ENCODE measurements around the gene PROSER2. TPM values are rescaled to one million over a fixed set of nuclear protein-coding genes. Genes with fewer than 3 reads are reported as not detected.

The PROSER2 gene
- total and polyA plus RNA-seq, 2 donors (not counting 3 experiments of a cell fraction or from before 2014, with no cell fraction given), result 5.9 to 22.6 TPM

GRCh38 chr10:11899067-11899876, 76.1 kb downstream of the PROSER2 start:
- H3K27me3 ChIP-seq (ENCODE audit: control insufficient read depth in 2 of 2, insufficient read depth in 2 of 2, low read length in 2 of 2), result peaks cover 3% of the 10 kb centered on the region in 2 experiments
- no peaks in the 10 kb centered on the region for H3K4me1 ChIP-seq (ENCODE audit: control insufficient read depth, extremely low read depth, insufficient read depth, low read length)
- H3K36me3 ChIP-seq (ENCODE audit: control insufficient read depth in 2 of 2, extremely low read depth in 1 of 2, insufficient read depth in 2 of 2, low read length in 2 of 2), result no peaks in the 10 kb centered on the region
- CTCF ChIA-PET, result no interaction called here
- POLR2A ChIA-PET, result no interaction called here
- no peak for TF ChIP-seq JUN (IDR thresholded peaks at IDR 0.05; ENCODE audit: borderline replicate concordance, insufficient read depth, insufficient read length, low read depth)
- TF ChIP-seq POLR2A (IDR thresholded peaks at IDR 0.05; ENCODE audit: low read depth, low read length), result no peak
- TF ChIP-seq EZH2 (IDR thresholded peaks at IDR 0.05; ENCODE audit: borderline replicate concordance, low read depth, low read length, severe bottlenecking), result no peak
- TF ChIP-seq GATA2 (IDR thresholded peaks at IDR 0.05; ENCODE audit: insufficient read depth, insufficient read length, low read depth, low read length), result no peak
- TF ChIP-seq MYC (IDR thresholded peaks at IDR 0.05; ENCODE audit: low read depth, low read length), result no peak
- TF ChIP-seq, protein P1, sequence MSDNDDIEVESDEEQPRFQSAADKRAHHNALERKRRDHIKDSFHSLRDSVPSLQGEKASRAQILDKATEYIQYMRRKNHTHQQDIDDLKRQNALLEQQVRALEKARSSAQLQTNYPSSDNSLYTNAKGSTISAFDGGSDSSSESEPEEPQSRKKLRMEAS (IDR thresholded peaks at IDR 0.05; ENCODE audit: insufficient read depth, insufficient read length), result no peak
- no peak for TF ChIP-seq CTCF (IDR thresholded peaks at IDR 0.05; ENCODE audit: extremely low read depth in 1 of 2, insufficient read depth in 1 of 2, low read depth in 1 of 2, low read length in 2 of 2)
- TF ChIP-seq FOS (IDR thresholded peaks at IDR 0.05; ENCODE audit: borderline replicate concordance, insufficient read depth, low read length), result no peak
- no peak for TF ChIP-seq POLR2AphosphoS5 (IDR thresholded peaks at IDR 0.05; ENCODE audit: insufficient read depth, low read depth, low read length)
- H3K9ac ChIP-seq (replicated peaks; ENCODE audit: extremely low read depth, insufficient read depth, low read length), result no peak overlapping the region
- no peak overlapping the region for H2AFZ ChIP-seq (ENCODE audit: low read depth, low read length)
- H3K4me3 ChIP-seq (replicated peaks in 1 of 3; ENCODE audit: insufficient read depth in 1 of 3, low read depth in 1 of 3, low read length in 3 of 3), result no peak overlapping the region
- H3K9me1 ChIP-seq (replicated peaks; ENCODE audit: control insufficient read depth, extremely low read depth, insufficient read depth, low read length), result no peaks in the 10 kb centered on the region
- BruUV-seq (replicated peaks), result no TSS peak
- dilution Hi-C loops (cut with MboI; ENCODE audit: extremely low pct_ligation_motif_present, low sequenced_read_pairs) (no loop called here), intact Hi-C loops (cut with micrococcal nuclease) (no loop called here)
- no peak overlapping the region for H3K27ac ChIP-seq (ENCODE audit: insufficient read depth, low read depth, low read length)
- no peak for DNase-seq (ENCODE audit: low read depth, low spot score)
- no peaks in the 10 kb centered on the region for H3K9me3 ChIP-seq (replicated peaks; ENCODE audit: control insufficient read depth, insufficient read depth, low read length)
- no peaks in the 10 kb centered on the region for H3K79me2 ChIP-seq (ENCODE audit: control insufficient read depth, insufficient read depth, low read length)
- H4K20me1 ChIP-seq (replicated peaks; ENCODE audit: control insufficient read depth, extremely low read depth, insufficient read depth, low read length), result no peaks in the 10 kb centered on the region
- FAIRE-seq, result no peak
- no peak overlapping the region for H3K4me2 ChIP-seq (ENCODE audit: insufficient read depth, low read length)
